GM21825 (cell line): ENCODE results near the gene NUDT4.

ENCODE experiments used
- ATAC-seq: cut with Tn5 transposase; IDR thresholded peaks from one replicate; pipeline ENCODE4 v1.9.1; 2021; ENCODE audit warnings: mild to moderate bottlenecking, moderate library complexity; ENCODE audit not compliant: unreplicated experiment

NUDT4 gene

DNA sequence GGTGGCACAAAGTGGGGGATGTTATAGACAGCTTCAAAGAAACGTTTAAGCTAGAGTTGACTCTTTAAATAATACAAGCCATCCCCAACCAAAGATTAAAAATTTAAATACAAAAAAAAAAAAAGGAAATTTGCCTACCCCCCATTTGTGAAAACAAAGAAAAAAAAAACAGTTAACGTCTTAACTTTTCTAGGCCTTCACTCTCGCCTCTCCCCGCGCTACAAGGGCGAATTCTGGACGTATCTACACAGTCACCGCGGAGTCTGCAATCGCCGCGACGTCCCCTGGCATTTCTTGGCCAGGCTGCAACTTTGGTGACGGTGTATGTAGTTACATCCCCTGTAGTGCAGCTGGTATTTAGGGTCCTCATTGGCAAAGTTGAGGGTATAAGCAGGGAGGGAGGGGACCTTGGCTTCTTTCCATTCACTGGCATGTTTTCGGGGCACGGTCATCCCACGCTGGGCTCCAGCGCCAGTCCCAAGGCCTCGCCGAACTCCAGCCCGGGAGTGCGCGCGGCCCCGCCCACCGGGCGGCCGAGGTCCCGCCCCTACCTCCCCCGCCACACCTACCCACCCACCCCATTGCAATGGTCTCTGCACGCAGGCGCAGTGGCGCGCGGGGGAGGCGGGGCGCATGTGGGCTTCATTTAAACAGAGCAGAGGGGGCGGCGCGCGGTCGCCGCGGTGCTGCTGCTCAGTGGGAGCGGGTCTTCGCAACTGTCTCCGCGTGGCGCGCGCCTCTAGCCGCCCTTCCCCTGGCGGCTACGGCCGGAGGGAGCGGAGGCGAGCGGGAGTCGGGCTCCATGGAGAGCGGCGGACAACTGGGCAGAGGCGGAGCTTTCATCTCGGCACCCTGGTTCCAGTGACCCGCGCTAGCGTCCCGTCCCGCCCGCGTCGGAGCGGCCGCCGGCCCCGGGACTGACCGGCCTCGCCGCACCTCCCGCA, at the start of gene NUDT4:
NUDT4 (plus strand) TSS at position 674 of the 944 bp plus-strand sequence. CDS start 398 bp downstream, outside the sequence.
- peak; percentile 75 for ATAC-seq

DNA sequence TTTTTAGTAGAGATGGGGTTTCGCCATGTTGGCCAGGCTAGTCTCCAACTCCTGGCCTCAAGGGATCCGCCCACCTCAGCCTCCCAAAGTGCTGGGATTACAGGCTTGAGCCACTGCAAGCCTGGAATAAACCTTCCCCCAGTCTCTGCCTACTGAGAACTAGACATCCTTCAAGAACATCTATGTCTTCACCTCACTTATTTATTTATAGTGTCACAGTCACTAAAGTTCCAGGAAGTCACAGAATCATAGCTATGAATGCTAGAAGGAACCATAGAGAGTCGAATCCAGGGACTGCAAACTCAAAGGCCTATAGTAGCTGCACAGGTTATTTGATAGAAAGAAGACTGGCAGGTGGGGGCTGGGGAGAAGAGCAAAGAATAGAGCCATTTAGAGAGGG, 44.7 kb upstream of the NUDT4 start:
- ATAC-seq, result no peak

DNA sequence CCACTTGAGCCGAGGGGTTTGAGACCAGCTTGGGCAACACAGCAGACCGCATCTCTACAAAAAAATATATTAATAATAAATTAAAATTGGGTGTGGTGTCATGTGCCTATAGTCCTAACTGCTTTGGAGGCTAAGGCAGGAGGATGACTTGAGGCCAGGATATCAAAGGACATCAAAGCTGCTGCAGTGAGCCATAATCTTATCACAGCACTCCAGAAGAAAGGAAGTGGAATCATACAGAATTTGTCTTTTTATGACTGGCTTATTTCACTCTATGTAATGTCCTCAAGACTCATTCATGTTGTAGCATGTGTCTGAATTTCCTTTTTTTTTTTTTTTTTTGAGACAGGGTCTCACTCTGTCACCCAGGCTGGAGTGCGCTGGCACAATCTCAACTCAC, 43.9 kb upstream of the NUDT4 start:
- no peak for ATAC-seq

DNA sequence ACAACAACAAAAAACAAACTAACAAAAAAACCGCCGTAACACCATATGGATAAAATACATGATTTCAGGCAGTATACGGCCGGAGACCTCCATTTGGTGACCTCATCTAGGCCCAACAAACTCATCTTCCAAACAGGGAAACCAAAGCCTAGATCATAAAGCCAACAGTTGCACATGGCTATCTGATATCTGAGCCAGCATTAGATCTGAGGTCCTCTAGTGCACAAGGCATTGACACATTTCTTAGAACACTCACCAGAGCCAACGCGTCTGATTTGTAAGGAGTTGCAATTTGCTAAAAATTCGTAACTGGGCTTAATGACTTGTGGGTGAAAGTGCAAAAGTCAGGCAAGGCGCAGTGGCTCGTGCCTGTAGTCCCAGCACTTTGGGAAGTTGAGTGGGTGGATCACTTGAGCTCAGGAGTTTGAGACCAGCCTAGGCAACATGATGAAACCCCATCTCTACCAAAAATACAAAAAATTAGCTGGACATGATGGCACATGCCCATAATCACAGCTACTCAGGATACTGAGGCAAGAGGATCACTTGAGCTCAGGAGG, 42.0 kb upstream of the NUDT4 start:
- no peak for ATAC-seq

DNA sequence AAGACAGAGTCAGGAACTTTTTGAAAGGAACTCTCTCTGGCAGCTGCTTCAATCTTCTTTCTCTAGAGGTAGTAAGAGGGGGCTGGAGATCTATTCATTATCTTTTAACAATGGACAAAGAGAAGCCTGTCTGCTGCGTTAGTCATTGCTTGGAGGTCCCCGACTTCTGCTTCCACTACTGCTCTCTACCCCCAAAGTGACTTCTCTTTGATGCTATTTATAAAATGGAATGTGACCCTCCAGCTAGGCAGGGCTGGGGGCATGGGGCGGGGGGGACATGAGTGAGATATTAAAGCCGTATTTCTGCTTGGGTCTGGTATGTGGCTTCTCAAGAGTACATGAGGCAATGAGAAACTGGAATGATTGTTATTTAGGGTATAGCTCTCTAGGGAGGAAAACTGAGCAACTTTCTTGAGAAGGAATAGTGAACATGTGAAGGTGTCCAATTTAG, 41.4 kb upstream of the NUDT4 start:
- ATAC-seq, result no peak

DNA sequence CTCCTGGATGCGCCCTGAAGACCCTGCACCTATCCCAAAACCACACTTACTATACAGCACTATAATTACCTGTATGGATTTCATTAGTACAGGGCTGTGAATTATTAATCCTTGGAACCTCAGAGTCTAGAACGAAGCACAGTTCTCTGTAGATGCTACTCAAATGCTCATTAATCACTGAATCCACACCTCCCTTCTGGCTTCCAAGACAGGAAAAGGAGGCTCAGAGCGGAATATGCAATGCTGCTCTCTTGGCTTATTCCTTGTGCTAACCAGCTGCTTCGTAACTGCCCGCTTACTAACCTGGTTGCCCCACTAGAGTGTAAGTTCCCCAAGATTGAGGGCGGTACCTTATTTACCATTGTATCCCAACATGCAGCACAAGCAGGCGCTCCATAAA, 39.1 kb upstream of the NUDT4 start:
- ATAC-seq, result no peak

DNA sequence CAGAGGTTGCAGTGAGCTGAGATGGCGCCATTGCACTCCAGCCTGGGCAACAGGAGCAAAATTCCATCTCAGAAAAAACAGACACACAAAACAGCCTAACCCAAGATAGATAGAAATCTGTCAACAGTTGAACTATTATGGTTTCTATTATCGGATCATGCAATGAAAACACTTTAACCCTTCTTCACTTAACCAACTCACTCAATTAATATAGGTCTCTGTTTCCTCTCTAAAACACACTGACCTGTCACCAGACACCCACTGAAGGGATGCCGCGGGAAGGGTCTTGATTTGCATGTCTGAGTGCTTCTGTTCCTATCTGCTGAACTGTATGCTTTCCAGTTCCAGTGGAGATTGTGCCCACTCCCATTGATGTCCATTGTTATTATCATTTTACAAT, 38.0 kb upstream of the NUDT4 start:
- ATAC-seq, result no peak

DNA sequence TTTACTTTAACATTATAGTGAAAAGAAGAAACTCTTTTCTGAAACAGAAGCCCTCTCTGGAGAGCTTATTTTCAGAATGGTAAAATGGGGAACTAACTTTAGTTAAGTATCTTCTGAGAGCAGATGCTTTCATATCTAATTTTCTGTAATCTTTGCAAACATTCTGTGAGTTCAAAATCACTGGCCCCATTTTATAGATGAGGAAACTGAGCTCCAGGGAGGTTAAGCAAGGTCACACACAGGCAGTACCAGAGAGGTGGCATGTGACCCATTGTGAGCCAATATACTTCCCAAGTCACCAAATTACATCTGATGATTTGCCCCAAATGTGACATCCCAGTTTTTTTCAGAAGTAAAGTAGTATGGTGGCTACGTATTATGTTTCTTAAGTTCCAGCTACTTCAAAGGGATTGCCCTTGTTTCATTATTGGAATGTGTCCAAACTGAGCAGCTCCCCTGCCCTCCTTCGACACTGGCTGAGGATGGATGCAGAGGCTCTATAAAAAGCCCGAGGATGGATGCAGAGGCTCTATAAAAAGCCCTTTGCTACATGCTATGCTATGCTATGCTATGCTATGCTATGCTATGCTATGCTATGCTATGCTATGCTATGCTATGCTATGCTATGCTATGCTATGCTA, 36.2 kb upstream of the NUDT4 start:
- ATAC-seq, result no peak

DNA sequence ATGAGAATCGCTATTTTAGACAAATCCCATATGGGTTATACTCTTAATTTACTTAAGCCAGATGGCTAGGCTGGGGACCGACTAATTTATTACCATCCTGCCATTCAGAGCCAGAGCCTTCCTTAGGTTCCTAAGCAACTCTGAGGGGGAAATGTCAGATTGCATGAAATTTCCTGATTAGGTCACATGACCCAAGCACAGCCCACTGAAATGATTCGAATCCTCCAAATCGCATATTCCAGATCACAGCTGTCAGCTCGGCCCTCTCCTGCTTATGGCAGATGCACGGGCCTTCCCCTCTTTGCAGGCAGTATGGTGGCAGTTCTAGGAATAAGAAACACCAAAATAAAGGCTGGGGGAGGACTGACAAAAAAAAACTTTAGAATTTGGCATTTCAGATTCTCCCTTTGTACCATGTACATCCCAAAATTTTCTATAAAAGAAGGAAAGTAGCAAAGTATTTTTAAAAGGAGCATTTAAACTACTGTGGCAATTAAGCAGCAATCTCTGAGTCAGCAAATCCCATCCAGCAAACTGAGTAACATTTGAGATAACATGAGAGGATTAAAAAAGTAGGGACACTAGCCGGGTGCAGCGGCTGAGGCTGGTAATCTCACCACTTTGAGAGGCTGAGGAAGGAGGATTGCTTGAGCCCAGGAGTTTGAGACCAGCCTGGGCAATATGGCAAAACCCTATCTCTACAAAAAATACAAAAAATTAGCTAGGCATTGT, 30.5 kb upstream of the NUDT4 start:
- ATAC-seq, result no peak

DNA sequence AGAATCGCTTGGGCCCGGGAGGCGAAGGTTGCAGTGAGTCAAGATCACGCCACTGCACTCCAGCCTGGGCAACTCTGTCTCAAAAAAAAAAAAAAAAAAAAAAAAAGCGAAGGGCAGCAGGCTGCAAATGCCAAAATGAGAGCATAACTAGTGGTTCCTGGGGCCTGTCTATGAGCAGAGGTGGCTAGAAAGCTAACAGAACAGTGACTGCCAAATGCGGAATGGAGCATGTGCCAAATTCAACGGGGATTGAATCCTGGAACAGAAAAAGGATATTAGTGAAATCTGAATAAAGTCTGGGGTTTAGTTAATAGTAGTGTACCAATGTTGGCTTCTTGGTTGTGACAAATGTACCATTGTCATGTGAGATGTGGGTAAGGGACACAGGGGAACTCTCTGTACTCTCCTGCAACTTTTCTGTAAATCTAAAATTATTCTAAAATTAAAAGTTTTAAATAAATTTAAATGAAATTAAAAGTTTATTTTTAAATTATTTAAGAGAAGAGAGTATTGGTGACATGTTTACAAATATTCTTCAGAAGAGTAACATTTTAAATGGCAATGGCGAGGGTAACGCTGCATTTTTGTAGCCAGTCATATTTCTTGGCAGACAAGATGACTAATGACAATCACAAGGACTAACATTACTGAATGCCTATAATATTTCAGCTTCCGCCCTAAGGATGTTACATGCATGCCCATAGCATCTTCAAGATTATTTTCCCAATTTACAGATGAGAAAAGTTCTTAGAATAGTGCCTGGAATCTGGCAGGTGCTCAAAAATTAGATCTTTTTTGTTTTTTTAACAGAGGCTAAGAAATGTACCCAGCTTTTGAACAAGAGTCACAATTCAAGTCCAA, 28.9 kb upstream of the NUDT4 start:
- no peak for ATAC-seq

DNA sequence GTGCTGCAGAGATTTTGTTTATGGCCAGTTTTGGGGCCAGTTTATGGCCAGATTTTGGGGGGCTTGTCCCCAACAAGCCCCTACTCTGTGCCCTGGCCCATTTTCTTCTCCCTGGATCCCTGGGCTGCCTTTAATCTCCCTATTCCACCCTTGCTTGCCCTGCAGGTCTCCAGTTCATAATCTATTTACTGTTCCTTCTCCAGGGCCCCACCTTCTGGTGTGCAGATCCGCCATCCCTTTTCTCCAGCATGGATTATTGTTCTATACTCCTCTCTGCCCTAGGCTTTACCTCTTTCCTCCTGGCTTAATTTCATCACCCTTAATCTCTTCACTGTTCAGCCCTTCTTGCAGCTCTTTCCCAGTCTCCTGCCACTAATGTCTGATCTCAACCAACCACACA, 26.0 kb upstream of the NUDT4 start:
- no peak for ATAC-seq

DNA sequence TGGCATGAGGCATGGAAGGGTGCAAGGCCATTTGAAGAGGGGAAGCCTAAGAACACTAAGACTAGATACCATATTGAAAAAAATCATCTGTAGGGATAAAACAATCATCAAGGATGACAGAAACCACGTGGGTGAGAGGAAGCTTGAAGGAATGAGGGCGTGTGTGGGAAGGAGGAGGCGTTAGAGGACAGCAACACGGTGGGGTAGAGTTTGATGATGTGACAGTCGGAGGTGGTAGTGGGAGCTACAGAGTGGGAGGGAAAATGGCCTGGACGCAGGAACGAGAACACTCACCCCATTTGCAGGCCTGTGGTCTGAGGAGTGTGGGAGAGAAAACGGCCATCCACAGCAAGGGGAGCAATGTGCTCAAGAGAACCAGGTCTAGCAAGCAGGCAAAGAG, 25.4 kb upstream of the NUDT4 start:
- ATAC-seq, result no peak

DNA sequence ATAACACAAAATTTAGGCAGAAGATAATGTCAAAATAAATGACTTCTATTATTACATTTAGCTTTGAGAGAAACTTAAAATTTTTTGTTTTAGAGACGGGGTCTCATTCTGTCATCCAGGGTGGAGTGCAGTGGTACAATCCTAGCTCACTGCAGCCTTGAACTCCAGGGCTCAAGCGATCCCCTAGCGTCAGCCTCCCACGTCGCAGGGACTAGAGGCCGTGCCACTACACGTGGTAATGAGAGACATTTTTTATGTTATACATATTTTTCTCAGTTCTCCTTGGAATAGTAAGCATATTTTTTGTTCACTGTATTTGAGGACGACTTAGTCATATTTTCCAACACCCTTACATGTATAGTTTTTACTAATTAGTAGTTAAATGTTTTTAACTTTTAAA, 21.5 kb upstream of the NUDT4 start:
- no peak for ATAC-seq

DNA sequence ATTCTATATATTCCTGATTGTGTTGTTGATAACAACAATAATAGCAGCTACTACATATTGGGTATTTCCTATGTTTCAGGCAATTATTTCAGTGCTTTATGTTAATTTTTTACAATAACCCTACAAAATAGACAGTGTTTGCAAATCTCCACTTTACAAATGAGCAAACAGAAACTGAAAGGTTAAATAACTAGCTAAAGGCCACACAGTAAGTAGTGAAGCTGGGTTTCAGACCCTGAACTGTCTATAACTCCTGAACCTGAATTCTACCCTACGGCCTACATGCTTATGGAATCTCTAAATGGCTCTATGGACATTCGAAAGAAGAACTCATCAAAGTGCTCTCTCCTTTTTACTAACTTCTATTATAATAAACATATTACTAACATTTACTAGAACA, 19.7 kb upstream of the NUDT4 start:
- ATAC-seq, result peak; percentile 62

DNA sequence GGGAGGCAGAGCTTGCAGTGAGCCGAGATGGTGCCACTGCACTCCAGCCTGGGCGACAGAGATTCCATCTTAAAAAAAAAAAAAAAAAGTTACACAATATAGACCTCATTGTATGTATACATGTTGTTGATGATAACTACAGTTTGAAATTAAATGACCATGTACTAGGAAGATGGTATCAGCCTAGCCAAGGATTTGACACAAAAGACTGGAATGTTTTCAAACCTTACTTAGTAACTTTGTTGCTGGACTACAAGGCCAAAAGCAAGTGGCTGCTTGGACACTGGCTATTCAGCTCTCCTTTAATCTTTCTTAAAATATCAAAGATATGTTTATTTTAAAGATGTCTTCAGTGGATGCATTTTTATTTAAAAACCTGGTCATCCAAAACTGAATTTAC, 18.9 kb upstream of the NUDT4 start:
- no peak for ATAC-seq

DNA sequence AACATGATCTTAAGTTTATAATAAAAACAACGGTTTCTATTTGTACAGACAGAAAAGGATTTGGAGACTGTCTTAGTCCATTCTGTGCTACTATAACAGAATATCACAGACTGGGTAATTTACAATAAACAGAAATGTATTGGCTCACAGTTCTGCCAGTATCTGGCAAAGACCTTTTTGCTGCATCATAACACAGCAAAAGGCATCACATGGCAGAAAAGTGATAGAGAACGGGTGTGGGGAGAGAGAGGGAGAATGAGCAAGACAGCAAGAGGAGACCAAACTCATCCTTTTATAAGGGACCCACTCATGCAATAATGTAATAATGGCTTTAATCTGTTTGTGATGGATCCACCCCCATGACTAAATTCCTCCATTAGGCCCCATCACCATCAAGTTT, 17.0 kb upstream of the NUDT4 start:
- ATAC-seq, result no peak

DNA sequence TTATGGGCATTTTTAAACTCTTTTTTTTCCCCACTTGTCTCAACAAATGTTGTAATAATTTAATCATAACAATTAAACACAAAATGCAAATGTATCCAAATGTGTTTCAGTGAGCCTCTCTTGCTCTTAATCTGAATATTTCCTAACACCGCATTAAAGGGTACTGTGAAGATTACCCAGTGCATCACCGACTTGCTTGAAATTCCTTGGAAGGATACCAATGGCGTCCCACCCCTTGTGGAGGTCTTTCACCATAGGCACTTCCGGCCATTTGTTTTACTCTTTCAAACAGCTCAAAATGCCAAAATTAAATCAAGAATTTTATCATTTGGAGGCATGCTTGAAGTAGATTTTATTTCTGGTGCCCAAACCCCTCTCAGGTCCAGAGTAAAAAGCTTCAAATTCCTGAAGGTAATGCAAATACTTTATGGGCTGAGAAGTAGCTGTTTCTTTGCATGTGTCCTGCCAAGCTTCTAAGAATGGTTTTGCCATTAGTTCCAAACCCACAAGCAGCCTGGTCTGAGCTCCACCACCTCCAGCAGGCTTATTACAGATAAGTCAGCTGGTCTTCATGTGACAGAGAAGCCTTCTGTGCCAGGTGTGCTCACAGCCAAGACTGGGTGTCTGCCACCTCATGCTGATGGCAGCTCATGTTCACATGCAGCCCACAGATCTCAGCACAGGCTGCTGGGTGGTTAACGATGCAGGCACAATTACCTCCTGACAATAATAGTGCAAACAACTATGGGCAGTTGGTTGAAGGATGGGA, 16.4 kb upstream of the NUDT4 start:
- no peak for ATAC-seq

DNA sequence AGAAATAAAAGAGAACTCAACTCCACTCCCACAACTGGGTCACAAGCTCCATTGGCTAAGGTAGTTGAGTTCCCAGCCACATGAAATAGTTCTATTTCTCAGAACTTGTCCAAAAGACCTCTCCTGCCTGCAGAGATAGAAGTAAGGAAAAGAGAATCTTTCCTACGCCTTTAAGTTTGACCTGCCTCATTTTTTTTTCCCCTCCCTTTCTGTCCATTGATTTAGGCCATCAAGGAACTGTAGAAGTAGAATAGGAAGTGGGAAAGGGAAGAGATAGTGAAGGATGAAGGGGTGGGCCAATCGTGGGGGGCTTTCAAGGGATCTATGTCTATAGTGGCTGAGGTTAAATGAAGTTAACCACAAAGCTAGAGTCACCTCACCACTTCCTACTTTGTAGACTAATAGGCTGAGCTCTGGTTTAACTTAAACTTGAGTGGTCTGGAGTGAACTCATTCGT, 13.9 kb upstream of the NUDT4 start:
- ATAC-seq, result peak; percentile 73

DNA sequence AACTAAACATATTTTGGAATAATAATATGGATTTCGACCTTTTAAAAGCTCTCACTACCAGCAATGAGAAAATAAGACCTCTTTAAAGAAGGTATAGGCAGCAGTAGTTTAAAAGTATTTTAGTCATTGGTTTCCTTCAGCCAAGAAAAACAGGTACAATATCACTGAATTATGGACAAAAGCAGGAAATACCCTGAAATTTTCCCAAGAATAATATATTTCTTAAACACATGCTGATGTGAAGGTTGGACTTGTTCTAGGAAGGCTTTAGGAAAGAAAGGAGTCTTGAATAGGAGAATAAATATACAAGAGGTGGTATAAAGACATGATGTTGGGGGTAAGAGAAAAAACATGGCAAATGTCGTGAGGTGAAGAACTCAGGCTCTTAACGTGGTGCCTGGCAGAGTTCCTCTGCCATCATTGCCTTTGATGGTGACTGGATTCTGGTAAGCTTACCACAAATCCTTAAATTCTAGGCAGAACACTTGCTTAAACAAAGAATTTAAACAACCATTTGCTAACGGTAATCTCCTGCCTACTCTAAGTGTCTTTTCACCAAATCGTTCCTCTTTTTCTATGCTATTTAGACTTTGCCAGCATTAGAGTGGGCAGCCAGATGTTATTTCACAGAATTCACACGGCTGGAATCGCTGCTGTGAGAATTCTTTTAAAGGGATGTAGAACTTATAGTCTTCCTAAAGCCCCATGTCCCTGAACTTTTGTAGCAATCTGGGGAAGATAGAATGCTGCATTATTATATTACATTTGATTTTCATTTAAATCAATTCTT, 11.9 kb upstream of the NUDT4 start:
- ATAC-seq, result no peak
